ENCODE data around the gene DIDO1.

Gene DIDO1

GRCh38 chr20:62882426-62882825, 43.9 kb downstream of the DIDO1 start:
- TF ChIP-seq CTCF (IDR thresholded peaks at IDR 0.05; ENCODE audit: low read depth, low read length), result no peak
- H3K4me3 ChIP-seq (ENCODE audit: low read depth, low read length), result no peak overlapping the region

- no peak for TF ChIP-seq CTCF (IDR thresholded peaks at IDR 0.05; ENCODE audit: low read depth, low read length)
- H3K4me3 ChIP-seq (ENCODE audit: low read depth, low read length), result no peak overlapping the region
These were observed 44.5 kb downstream of the DIDO1 start for GRCh38 chr20:62881662-62882395.

GRCh38 chr20:62880935-62881661, 45.2 kb downstream of the DIDO1 start:
- TF ChIP-seq CTCF (IDR thresholded peaks at IDR 0.05; ENCODE audit: low read depth, low read length), result no peak
- no peak overlapping the region for H3K4me3 ChIP-seq (ENCODE audit: low read depth, low read length)

- TF ChIP-seq CTCF (IDR thresholded peaks at IDR 0.05; ENCODE audit: low read depth, low read length), result no peak
- no peak overlapping the region for H3K4me3 ChIP-seq (ENCODE audit: low read depth, low read length)
These were observed 46.0 kb downstream of the DIDO1 start for GRCh38 chr20:62880147-62880934.

- H3K4me3 ChIP-seq (ENCODE audit: low read depth, low read length), result no peak overlapping the region
- no peak for TF ChIP-seq CTCF (IDR thresholded peaks at IDR 0.05; ENCODE audit: low read depth, low read length)
These were observed 46.8 kb downstream of the DIDO1 start for GRCh38 chr20:62879275-62880146.

- H3K4me3 ChIP-seq (ENCODE audit: low read depth, low read length), result no peak overlapping the region
- no peak for TF ChIP-seq CTCF (IDR thresholded peaks at IDR 0.05; ENCODE audit: low read depth, low read length)
These were observed 47.9 kb downstream of the DIDO1 start for GRCh38 chr20:62878244-62879038.
